Activated T-cell treated with anti-CD3 and anti-CD28 coated beads, Interleukin-2, amount 50 U/mL, for 24 hours (primary cell): ENCODE data around the gene SH3GL3.

ENCODE experiments used
- DNase-seq: peaks from one replicate; pipeline ENCODE4 v3.0.0-alpha.2; 2020
- H3K27ac Mint-ChIP-seq: 2 replicates; pipeline ENCODE4 v1.8.0; 2020; ENCODE audit warnings: mild to moderate bottlenecking, mixed read lengths
- H3K27me3 Mint-ChIP-seq: 2 replicates; pipeline ENCODE4 v1.8.0; 2020; ENCODE audit warnings: mixed read lengths
- H3K36me3 Mint-ChIP-seq: 2 replicates; pipeline ENCODE4 v1.8.0; 2020; ENCODE audit warnings: low read depth, mixed read lengths
- H3K4me1 Mint-ChIP-seq: 2 replicates; pipeline ENCODE4 v1.8.0; 2020; ENCODE audit warnings: low read depth, mixed read lengths
- H3K4me3 Mint-ChIP-seq: 2 replicates; pipeline ENCODE4 v1.8.0; 2020; ENCODE audit warnings: mild to moderate bottlenecking, moderate library complexity, mixed read lengths
- H3K9me3 Mint-ChIP-seq: 2 replicates; pipeline ENCODE4 v1.8.0; 2020; ENCODE audit warnings: mixed read lengths

SH3GL3 gene

DNA sequence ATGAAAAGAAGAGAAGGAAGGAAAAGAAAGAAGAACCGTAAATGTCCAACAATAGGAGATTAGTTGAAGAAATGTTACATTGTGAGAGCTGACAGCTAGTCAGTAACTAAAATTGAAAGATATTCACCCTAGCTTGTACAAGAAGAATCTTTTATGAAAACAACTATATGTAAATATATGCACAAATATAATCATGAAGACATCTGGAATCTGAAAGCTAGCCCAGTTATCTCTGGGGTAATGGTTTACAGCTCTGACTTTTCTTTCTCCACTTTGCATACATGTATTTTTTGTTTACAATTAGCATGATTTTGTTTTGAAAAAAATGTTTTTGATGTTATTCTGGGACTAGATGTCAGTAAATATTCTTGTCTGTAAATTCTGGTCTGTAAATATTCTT is 169.7 kb downstream of the SH3GL3 start:
- DNase-seq, result no peak
- H3K36me3 Mint-ChIP-seq, result no peaks in the 10 kb centered on the region
- H3K4me1 Mint-ChIP-seq, result no peaks in the 10 kb centered on the region
- no peak overlapping the region for H3K4me3 Mint-ChIP-seq
- peaks cover 9% of the 10 kb centered on the region for H3K27me3 Mint-ChIP-seq
- no peak overlapping the region for H3K27ac Mint-ChIP-seq
- no peaks in the 10 kb centered on the region for H3K9me3 Mint-ChIP-seq

DNA sequence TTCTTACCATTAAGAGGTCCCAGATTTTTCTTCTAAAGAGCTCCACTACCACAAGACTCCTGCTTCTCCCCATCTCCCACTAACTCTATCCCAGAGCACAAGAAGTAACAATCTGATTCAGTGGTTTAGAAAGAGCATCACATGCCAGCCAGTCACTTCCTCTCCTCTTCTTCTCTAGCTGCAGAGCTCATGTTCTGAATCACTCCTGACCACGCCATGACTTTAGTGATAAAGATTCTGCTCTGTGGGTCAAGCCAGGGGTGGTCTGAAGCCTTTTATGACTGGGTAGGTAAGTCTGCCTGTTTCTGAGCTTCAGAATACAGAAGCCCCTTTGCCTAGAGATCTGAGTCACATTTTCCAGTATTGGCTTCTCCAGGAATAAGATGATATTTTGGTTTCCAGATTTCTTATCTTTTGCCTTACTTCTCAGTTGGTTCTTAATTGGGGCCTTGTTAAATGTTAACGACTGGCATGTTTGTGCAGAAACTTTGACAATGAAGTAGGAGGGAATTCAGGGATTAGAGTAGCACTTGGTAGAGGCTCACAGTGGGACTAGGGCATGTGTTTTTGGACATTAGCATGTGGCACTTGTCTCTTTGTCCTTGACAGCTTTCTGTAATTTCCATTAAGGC is 179.1 kb downstream of the SH3GL3 start:
- Mint-ChIP-seq H3K36me3 (no peaks in the 10 kb centered on the region), H3K27ac (peak overlapping the region; percentile 27), H3K9me3 (peaks cover 4% of the 10 kb centered on the region), H3K4me1 (peaks cover 3% of the 10 kb centered on the region), H3K27me3 (peaks cover 5% of the 10 kb centered on the region), H3K4me3 (no peak overlapping the region)
- DNase-seq, result no peak

DNA sequence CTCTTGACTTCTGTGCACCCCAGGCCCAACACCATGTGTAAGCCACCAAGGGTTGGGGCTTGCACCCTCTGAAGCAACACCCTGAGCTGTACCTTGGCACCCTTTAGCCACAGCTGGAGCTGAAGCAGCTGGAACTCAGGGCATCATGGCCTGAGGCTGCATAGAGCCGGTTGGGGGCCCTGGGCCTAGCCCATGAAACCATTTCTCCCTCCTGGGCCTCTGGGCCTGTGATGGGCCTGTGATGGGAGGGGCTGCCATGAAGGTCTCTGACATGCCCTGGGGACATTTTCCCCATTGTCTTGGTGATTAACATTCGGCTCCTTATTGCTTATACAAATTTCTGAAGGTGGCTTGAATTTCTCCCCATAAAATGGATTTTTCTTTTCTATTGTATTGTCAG is 184.4 kb downstream of the SH3GL3 start:
- Mint-ChIP-seq H3K4me1 (no peaks in the 10 kb centered on the region), H3K27me3 (peaks cover 3% of the 10 kb centered on the region), H3K36me3 (no peaks in the 10 kb centered on the region), H3K9me3 (peaks cover 14% of the 10 kb centered on the region), H3K4me3 (no peak overlapping the region), H3K27ac (no peak overlapping the region)
- DNase-seq, result no peak

DNA sequence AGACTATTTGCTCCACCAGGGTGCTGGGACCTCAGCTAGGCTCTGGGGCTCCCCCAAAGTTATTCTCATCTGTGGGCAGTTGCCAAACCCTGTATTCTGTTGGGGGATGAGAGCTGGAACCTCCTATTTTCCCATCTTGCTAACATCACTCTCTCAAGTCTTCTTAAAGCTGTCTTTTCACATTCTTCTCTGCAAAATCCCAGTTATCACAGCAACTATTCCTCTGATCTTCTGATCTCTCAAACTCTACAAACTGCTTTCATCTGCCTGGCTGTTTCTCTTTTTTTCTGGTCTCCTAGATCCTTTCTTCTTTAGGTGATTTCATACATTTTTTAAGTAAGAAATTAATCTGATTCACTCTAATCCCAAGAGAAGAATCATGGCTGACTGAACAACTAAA is 196.1 kb downstream of the SH3GL3 start:
- Mint-ChIP-seq H3K36me3 (no peaks in the 10 kb centered on the region), H3K4me1 (no peaks in the 10 kb centered on the region), H3K27me3 (peaks cover 10% of the 10 kb centered on the region), H3K27ac (no peak overlapping the region), H3K4me3 (no peak overlapping the region), H3K9me3 (peaks cover 12% of the 10 kb centered on the region)
- no peak for DNase-seq

DNA sequence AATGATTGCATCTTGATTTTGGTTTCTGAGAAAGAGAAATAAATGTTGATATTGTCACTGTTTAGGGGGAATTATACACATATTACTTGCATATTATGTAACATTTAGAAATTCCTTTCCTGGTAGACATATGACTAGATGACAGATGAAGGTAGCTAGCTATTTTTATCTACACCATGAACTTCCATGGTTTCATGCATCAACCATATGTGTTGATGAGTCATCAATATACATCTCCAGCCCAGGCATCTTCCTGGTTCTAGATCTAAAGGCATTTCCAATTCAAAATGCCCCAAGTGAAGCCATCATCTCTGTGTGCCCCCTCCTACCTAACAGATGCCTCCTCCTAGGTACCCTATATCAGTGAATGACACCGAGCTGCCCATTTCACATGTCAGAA is 197.3 kb downstream of the SH3GL3 start:
- DNase-seq, result no peak
- Mint-ChIP-seq H3K9me3 (peaks cover 12% of the 10 kb centered on the region), H3K27ac (no peak overlapping the region), H3K4me1 (no peaks in the 10 kb centered on the region), H3K4me3 (no peak overlapping the region), H3K27me3 (peaks cover 6% of the 10 kb centered on the region), H3K36me3 (no peaks in the 10 kb centered on the region)

DNA sequence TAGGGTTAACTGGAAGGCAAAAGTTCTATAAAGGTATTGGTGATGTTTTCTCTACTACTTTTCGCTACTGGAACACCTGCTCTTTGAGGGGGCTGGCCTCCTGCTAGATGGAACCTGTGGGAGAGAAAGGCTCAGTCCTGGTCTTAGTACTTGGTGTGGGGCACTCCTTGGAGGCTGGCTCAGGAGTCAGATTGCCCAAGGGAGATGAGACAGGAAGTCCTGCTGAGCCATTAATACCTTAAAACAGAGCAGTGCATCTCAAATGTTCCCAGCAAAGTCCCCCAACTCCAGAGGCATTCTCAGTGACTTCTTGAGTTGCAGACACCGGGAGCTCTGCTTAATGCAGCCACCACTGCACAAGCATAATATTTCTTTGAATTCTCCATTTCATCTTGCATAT is 203.7 kb downstream of the SH3GL3 start:
- Mint-ChIP-seq H3K4me1 (no peaks in the 10 kb centered on the region), H3K27me3 (peaks cover 48% of the 10 kb centered on the region), H3K4me3 (no peak overlapping the region), H3K36me3 (no peaks in the 10 kb centered on the region), H3K9me3 (no peaks in the 10 kb centered on the region), H3K27ac (no peak overlapping the region)
- DNase-seq, result no peak

DNA sequence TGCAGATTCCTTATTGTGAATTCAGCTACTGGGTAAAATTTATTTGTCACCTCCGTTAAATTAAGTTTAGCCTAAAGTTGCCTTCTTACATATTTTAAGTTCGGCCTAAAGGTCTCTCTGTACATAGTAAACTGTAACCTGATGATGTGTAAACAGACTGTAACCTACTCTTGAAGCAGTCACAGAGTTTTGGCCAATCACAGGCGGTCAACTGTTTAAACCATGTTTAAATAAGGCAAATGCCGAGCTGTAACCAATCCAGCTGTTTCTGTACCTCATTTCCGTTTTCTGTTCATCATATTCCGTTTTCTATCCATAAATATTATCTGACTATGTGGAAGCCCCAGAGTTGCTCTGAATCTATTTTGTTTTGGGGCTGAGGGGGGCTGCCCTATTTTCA is 204.4 kb downstream of the SH3GL3 start:
- H3K4me1 Mint-ChIP-seq, result no peaks in the 10 kb centered on the region
- no peaks in the 10 kb centered on the region for H3K36me3 Mint-ChIP-seq
- no peak overlapping the region for H3K4me3 Mint-ChIP-seq

DNA sequence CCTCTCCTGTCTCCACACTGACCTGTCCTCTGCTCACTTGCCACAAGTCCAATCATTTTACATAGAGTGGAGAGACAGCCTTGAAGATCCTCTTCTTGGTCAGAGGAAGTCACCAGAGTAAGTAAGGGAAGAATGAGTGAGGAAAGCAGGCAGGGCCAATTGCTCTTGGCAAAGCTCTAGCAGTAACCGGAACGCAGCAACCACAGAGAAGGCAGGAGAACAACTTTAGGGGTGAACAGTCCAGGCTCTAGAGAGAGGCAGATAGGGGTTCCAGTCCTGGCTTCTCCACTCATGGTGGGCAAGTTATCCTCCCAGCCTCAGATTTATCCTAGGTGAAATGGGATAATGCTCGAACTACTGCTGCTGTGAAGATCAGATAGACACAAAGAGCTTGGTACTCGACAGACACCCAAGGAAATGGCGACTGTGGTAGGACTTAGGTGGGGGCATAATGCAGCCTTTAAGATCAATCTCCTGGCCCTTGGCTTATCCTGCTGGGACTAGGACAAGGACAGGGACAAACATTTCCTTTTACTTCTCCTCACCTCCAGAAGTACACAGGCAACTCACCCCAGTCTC is 205.6 kb downstream of the SH3GL3 start:
- Mint-ChIP-seq H3K27ac (no peak overlapping the region), H3K4me1 (no peaks in the 10 kb centered on the region), H3K4me3 (no peak overlapping the region), H3K27me3 (peaks cover 58% of the 10 kb centered on the region), H3K36me3 (no peaks in the 10 kb centered on the region), H3K9me3 (no peaks in the 10 kb centered on the region)
- no peak for DNase-seq

More for the DNA sequence above, 204.4 kb downstream of the SH3GL3 start:
- Mint-ChIP-seq H3K9me3 (no peaks in the 10 kb centered on the region), H3K27me3 (peaks cover 55% of the 10 kb centered on the region), H3K27ac (no peak overlapping the region)
- no peak for DNase-seq

DNA sequence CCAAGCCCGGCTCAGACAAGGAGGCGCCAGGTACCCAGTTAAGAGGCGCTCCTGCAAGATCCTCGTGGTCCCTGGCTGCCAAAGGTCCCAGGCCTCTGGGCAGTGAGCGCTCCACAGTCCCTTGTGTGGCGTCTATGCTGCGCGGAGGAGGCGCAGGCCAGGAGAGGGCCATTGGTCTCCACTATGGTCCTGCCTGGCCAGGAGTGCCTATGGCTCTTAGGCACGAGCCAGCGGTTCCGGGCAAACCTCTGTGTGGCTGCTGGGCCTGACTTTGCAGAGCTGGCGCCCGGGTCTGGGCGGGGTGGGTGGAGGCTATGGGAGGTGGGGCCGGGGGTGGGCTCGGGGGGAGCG is 206.1 kb downstream of the SH3GL3 start:
- Mint-ChIP-seq H3K4me1 (no peaks in the 10 kb centered on the region), H3K36me3 (no peaks in the 10 kb centered on the region), H3K27ac (no peak overlapping the region), H3K27me3 (peaks cover 58% of the 10 kb centered on the region), H3K4me3 (no peak overlapping the region), H3K9me3 (no peaks in the 10 kb centered on the region)
- DNase-seq, result no peak

DNA sequence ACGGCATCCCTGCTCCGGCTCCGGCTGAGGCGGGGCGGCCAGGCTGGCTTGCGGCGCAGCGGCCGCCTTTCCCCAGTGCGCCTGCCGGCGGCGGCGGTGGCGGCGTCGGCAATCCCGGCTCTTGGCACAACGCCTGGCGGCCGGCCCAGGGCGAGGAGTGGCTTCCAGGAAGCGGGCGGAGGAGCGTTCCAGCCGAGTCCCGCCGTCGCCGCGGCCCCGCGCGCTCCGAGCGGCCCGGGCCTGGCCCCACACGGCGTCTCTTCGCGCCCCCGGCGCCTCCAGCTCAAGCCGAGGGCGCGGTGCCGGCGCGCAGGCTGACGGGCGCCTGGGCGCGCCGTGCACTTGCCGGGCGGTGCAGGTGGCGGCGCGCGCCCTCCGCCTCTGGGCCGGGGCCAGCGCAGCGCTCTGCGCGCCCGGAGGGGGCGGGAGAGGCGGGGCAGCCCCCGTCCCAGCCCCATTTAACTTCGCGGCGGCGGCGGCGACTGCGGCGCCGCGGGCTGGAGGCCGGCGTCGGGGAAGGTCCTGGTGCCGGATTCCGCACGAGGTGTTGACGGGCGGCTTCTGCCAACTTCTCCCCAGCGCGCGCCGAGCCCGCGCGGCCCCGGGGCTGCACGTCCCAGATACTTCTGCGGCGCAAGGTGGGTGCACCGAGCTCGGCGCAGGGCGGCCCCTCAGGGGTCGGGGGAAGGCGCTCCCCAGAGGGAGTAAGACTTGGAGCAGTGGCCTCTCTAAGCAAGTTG is 206.7 kb downstream of the SH3GL3 start, which contains the start of gene ADAMTSL3:
Gene ADAMTSL3 (plus strand): TSS at position 485 of the 740 bp plus-strand sequence. CDS start 1,639 bp downstream, outside the sequence.
- H3K9me3 Mint-ChIP-seq, result no peaks in the 10 kb centered on the region
- H3K27me3 Mint-ChIP-seq, result peaks cover 58% of the 10 kb centered on the region
- no peaks in the 10 kb centered on the region for H3K36me3 Mint-ChIP-seq
- no peak within 1 kb of the TSS for H3K27ac Mint-ChIP-seq
- no peaks in the 10 kb centered on the region for H3K4me1 Mint-ChIP-seq
- no peak within 1 kb of the TSS for H3K4me3 Mint-ChIP-seq
- DNase-seq, result no peak

DNA sequence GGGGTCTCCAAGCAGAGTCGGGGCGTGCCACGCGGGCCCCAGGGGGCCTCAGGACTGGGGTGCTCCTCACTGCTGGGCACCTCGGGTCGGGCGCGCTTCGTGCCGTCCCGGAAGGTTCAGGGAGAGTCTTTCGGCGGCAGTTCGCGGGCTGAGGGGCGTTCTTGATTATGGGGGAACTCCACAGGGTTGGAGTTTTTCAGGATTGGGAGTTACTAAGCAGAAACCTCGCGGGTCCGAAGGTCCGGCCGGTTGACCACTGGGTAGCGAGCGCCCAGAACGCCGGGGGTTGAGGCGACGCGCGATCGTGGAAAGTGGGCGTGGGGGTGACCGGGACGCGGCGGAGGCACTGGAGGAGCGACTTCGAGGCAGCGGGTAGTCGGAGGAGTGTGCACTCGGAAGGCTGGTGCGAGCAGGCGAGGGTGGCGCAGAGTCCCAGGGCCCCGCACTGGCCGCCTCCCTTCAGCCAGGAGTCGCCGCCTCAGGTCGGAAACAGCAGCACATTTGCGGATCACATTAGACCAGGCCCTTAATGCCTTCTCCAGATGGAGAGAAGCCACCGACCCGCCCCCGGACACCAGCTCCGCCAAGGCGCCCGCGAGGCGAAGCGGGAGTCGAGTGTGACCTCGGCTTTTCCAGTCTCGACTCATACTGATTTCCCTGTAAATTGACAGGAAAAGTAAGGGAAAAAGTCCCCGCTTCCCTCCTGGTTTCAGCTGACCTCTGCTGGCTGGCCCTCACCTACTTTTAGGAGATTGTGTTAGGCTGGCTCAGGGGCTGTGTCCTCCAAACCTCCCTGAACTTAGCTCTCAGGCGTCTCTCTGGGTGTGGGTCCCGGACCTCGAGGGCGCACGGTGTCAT is 207.5 kb downstream of the SH3GL3 start:
- Mint-ChIP-seq H3K27me3 (peaks cover 58% of the 10 kb centered on the region), H3K4me1 (no peaks in the 10 kb centered on the region), H3K36me3 (no peaks in the 10 kb centered on the region), H3K27ac (no peak overlapping the region), H3K9me3 (no peaks in the 10 kb centered on the region), H3K4me3 (no peak overlapping the region)
- no peak for DNase-seq

DNA sequence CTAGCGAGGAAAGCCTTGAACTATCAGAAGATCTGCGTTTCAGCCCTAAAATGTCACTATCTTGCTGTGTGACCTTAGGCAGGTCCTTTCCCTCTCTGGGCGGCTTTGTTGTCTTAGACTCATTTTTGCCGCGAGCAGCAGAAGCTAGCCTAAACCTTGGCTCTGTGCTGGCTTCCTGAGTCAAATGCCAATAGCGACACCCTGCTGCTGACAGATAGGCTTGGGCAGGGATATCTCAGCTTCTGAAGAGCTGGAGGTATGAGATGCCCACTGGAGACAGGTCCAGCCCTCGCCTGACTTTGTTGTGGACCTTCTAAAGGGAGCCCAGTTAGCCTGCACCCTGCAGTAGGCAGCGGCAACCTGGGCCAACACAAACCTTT is 208.1 kb downstream of the SH3GL3 start:
- DNase-seq, result no peak
- peaks cover 54% of the 10 kb centered on the region for H3K27me3 Mint-ChIP-seq
- no peaks in the 10 kb centered on the region for H3K4me1 Mint-ChIP-seq
- H3K9me3 Mint-ChIP-seq, result no peaks in the 10 kb centered on the region
- H3K4me3 Mint-ChIP-seq, result no peak overlapping the region
- H3K36me3 Mint-ChIP-seq, result no peaks in the 10 kb centered on the region
- H3K27ac Mint-ChIP-seq, result no peak overlapping the region

DNA sequence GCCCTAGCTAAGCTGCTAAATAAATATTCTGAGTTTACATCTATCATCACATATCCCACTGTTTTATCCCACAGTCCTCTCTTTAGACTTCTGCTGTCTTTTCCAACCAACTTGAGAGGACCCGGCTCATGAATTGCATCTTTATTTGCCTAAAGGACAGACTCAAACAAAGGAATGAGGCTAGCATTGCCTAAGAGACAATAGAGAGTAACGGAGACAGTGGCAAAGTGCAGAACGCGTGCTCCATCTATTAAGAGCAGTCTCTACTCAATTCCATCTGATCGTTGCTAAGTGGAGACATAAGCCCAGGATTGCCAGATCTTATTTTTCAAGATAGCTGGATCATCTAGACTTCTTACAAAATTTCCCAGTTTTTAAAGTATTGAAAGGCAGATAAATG is 209.1 kb downstream of the SH3GL3 start:
- Mint-ChIP-seq H3K9me3 (no peaks in the 10 kb centered on the region), H3K27me3 (peaks cover 48% of the 10 kb centered on the region), H3K4me3 (no peak overlapping the region), H3K4me1 (no peaks in the 10 kb centered on the region), H3K36me3 (no peaks in the 10 kb centered on the region), H3K27ac (no peak overlapping the region)
- DNase-seq, result no peak

DNA sequence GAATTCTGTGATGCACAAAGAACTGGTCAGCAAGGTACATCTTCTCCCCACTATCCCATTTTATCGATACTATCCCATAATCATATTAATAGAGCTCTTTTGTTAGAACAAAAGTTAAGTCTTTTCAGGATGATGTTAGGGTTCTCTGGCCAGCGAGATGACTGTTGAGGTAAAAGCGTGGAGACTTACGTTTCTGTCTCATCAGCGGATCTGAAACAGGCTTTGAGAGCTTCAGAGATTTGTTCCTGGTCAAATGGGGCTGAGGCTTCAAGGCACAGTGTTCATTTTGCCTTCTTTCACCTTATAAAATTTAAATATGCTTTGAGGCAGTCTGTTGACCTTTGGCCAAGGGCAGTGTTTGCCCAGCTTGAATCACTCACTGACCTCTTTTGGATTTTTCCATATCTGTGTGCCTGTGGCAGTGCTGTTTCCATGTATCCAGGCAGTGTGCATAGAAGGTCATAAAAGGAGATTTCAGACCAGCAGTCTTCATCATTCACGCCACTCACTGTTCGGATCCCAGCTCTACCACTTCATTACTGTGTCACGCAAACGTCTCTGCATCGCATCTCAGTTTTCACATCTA is 209.9 kb downstream of the SH3GL3 start:
- peaks cover 40% of the 10 kb centered on the region for H3K27me3 Mint-ChIP-seq
- H3K9me3 Mint-ChIP-seq, result no peaks in the 10 kb centered on the region
- no peaks in the 10 kb centered on the region for H3K36me3 Mint-ChIP-seq
- H3K27ac Mint-ChIP-seq, result no peak overlapping the region
- DNase-seq, result no peak
- no peaks in the 10 kb centered on the region for H3K4me1 Mint-ChIP-seq
- H3K4me3 Mint-ChIP-seq, result no peak overlapping the region
